NT2/D1 (cell line): Measurements from ENCODE around the gene TBC1D22A.

ENCODE experiments used
- SUZ12 ChIP-seq: IDR thresholded peaks from 2 replicates; pipeline ENCODE4 v1.6.1; 2011; ENCODE audit not compliant: insufficient read length, insufficient read depth; ENCODE audit errors: extremely low read depth
- ZNF274 ChIP-seq: IDR thresholded peaks from 2 replicates; pipeline ENCODE4 v1.6.1; 2011; ENCODE audit warnings: mild to moderate bottlenecking, low read depth, low read length

GRCh38 chr22:46865052-46865434 lies 102.6 kb downstream of the TBC1D22A start:
- TF ChIP-seq ZNF274 (no peak), SUZ12 (no peak)
